HepG2 (cell line): Measurements from ENCODE around the gene CCDC85C. TPM values are rescaled to one million over a fixed set of nuclear protein-coding genes. Genes with fewer than 3 reads are reported as not detected.
A peak's percentile ranks its signal among the peaks of the same experiment; 100 is the strongest.

ENCODE experiments used
- ADNP ChIP-seq: sonication (generic); formaldehyde crosslinking; IDR thresholded peaks from 2 replicates; pipeline ENCODE4 v1.4.0; 2020; ENCODE audit warnings: missing genetic modification reagents
- BRCA1 ChIP-seq: sonication (generic); formaldehyde crosslinking; IDR thresholded peaks from 2 replicates; pipeline ENCODE4 v1.4.0; 2020; ENCODE audit warnings: missing genetic modification reagents
- CBX5 ChIP-seq: sonication (generic); formaldehyde crosslinking; IDR thresholded peaks from 2 replicates; pipeline ENCODE4 v1.4.0; 2020; ENCODE audit warnings: missing genetic modification reagents, borderline replicate concordance
- CEBPG ChIP-seq: IDR thresholded peaks from 2 replicates; pipeline ENCODE4 v1.6.1; 2016
- KDM6A ChIP-seq: IDR thresholded peaks from 2 replicates; pipeline ENCODE4 v1.6.1; 2016; ENCODE audit warnings: low read depth
- NR2F2 ChIP-seq: IDR thresholded peaks from 2 replicates; pipeline ENCODE4 v1.6.1; 2012; ENCODE audit warnings: low read depth, inconsistent platforms, borderline replicate concordance
- POGK ChIP-seq: sonication (generic); formaldehyde crosslinking; conservative IDR thresholded peaks from 2 replicates; pipeline ENCODE4 v1.8.0; 2022; ENCODE audit warnings: mild to moderate bottlenecking, moderate library complexity, missing genetic modification reagents
- RAD21 ChIP-seq: fragments of 450-650 bp; formaldehyde crosslinking; IDR thresholded peaks from 2 replicates; pipeline ENCODE4 v1.5.0; 2020; ENCODE audit warnings: mild to moderate bottlenecking
- SUZ12 ChIP-seq: fragments of 150-350 bp; IDR thresholded peaks from 2 replicates; pipeline ENCODE4 v1.6.1; 2014; ENCODE audit warnings: low read depth, low read length
- TCF12 ChIP-seq, 2 experiments: fragments of 450-650 bp in 1 of 2; sonication (generic) in 1 of 2; formaldehyde crosslinking in 1 of 2; IDR thresholded peaks; 2 replicates each; pipeline versions ENCODE4 v1.6.1 to v1.8.0; 2017 to 2022; ENCODE audit warnings: antibody characterized with exemption in 1 of 2, mild to moderate bottlenecking in 1 of 2, missing genetic modification reagents in 1 of 2, moderate library complexity in 1 of 2
- TGIF2 ChIP-seq: IDR thresholded peaks from 2 replicates; pipeline ENCODE4 v1.6.1; 2016; ENCODE audit warnings: control low read depth, missing compliant biosample characterization
- TP53 ChIP-seq: sonication (generic); formaldehyde crosslinking; conservative IDR thresholded peaks from 2 replicates; pipeline ENCODE4 v1.4.0; 2020; ENCODE audit warnings: missing genetic modification reagents
- ZBTB3 ChIP-seq: sonication (generic); formaldehyde crosslinking; IDR thresholded peaks from 2 replicates; pipeline ENCODE4 v1.4.0; 2020; ENCODE audit warnings: low read depth, mild to moderate bottlenecking, moderate library complexity, missing genetic modification reagents, borderline replicate concordance
- ZNF205 ChIP-seq: IDR thresholded peaks from 2 replicates; pipeline ENCODE4 v1.6.1; 2018; ENCODE audit warnings: missing biosample characterization, missing genetic modification reagents
- ZNF275 ChIP-seq: sonication (generic); formaldehyde crosslinking; IDR thresholded peaks from 2 replicates; pipeline ENCODE4 v1.8.0; 2022; ENCODE audit warnings: missing genetic modification reagents, mild to moderate bottlenecking, inconsistent platforms, borderline replicate concordance
- ZNF781 ChIP-seq: sonication (generic); formaldehyde crosslinking; IDR thresholded peaks from 2 replicates; pipeline ENCODE4 v1.5.1; 2020; ENCODE audit warnings: borderline replicate concordance, mild to moderate bottlenecking, missing genetic modification reagents; ENCODE audit errors: not compliant biosample characterization
- polyA plus RNA-seq, 8 experiments: library from polyadenylated mRNA; depleted of rRNA in 3 of 8; stranded (reverse) in 7 of 8; unstranded in 1 of 8; fragments of >200 nt; fragmentation: Illumina TruSeq in 4 of 8; extraction: Trizol in 4 of 8; gene quantifications; 2 replicates each; pipeline versions ENCODE4 v1.2.1 to v1.2.3, GENCODE V29; 2011 to 2016; ENCODE audit warnings: low read depth in 4 of 8, missing spikeins in 1 of 8, mixed read lengths in 1 of 8; ENCODE audit not compliant: insufficient read depth in 1 of 8
- total RNA-seq, 5 experiments: library from RNA; depleted of rRNA; stranded (reverse); fragments of >200 nt; fragmentation: Illumina TruSeq; extraction: Trizol; gene quantifications; 2 replicates each; pipeline ENCODE4 v1.2.3, GENCODE V29; 2016; ENCODE audit warnings: low read depth in 1 of 5
- TF ChIP-seq, protein P1 (sequence below): sonication (generic); formaldehyde crosslinking; IDR thresholded peaks from 2 replicates; pipeline ENCODE4 v1.5.1; 2020; ENCODE audit warnings: missing genetic modification reagents, mild to moderate bottlenecking, borderline replicate concordance
- TF ChIP-seq, protein P2 (sequence below): sonication (generic); formaldehyde crosslinking; IDR thresholded peaks from 2 replicates; pipeline ENCODE4 v1.4.0; 2020; ENCODE audit warnings: missing genetic modification reagents
- TF ChIP-seq, protein P3 (sequence below): sonication (generic); formaldehyde crosslinking; IDR thresholded peaks from 2 replicates; pipeline ENCODE4 v1.5.1; 2020; ENCODE audit warnings: missing genetic modification reagents, mild to moderate bottlenecking, borderline replicate concordance

CCDC85C gene
- total and polyA plus RNA-seq, 2 of the 13 experiments (the other 11 are each of a cell fraction or from before 2014, with no cell fraction given): 18.8 to 43.8 TPM

DNA sequence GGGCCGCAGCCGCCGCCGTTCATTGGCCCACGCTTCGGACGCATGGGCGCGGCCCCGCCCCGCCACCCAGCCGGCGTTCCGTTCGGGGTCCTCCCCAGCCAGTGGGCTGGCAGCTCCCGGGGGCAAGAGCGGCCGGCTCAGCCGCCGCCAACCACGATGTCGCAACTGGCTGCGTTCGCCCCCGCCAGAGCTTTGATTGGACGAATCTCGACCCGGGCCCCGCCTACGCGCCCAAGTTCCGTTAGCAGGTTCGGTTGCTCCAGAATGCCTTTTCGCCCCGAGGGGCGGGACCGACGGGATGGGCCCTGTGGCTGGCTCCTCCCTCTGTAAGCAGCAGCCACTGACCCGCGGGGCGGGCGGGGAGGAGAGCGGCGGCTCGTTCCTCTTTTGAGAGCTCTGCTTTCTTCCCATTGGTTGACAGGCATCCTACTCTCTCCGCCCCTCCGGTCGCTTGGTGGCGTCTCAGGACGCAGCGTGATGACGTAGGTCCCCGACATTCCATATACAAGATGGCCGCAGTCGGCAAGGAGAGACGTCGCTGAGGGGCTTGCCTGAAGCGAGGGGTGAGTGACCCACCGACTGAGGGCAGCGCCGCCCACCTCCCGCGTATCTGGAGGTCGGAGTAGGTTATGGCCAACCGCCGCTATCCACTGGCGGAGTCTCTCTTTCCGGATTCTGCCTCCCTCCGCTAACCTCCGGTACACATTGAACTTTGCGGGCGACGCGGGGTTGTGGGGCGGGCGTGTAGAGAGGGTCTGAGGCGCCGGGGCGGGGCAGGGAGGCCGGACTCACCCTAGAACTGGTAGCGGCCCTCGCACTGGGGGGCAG, 122.9 kb downstream of the CCDC85C start, which contains the start of gene CCNK (continued):
- TF ChIP-seq ZNF205 (CRISPR knock-in tag): no peak
- TF ChIP-seq, protein P1, sequence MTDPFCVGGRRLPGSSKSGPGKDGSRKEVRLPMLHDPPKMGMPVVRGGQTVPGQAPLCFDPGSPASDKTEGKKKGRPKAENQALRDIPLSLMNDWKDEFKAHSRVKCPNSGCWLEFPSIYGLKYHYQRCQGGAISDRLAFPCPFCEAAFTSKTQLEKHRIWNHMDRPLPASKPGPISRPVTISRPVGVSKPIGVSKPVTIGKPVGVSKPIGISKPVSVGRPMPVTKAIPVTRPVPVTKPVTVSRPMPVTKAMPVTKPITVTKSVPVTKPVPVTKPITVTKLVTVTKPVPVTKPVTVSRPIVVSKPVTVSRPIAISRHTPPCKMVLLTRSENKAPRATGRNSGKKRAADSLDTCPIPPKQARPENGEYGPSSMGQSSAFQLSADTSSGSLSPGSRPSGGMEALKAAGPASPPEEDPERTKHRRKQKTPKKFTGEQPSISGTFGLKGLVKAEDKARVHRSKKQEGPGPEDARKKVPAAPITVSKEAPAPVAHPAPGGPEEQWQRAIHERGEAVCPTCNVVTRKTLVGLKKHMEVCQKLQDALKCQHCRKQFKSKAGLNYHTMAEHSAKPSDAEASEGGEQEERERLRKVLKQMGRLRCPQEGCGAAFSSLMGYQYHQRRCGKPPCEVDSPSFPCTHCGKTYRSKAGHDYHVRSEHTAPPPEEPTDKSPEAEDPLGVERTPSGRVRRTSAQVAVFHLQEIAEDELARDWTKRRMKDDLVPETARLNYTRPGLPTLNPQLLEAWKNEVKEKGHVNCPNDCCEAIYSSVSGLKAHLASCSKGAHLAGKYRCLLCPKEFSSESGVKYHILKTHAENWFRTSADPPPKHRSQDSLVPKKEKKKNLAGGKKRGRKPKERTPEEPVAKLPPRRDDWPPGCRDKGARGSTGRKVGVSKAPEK (CRISPR knock-in tag): no peak
- no peak for TF ChIP-seq TP53
- no peak for TF ChIP-seq BRCA1 (CRISPR knock-in tag)
- peak; percentile 38; the same call in 1 of the 2 replicates for TF ChIP-seq CBX5 (CRISPR knock-in tag)
- no peak for TF ChIP-seq ADNP (CRISPR knock-in tag)
- TF ChIP-seq TCF12 (IDR thresholded peaks at IDR 0.05): no peak
- TF ChIP-seq TCF12 (CRISPR knock-in tag; IDR thresholded peaks at IDR 0.05): peak; percentile 78; the same call in 1 of the 2 replicates
- TF ChIP-seq CEBPG (CRISPR knock-in tag): peak; percentile 88
- TF ChIP-seq TGIF2: 0 out of 2 replicates have a peak, but pooled peaks have one; percentile 16
- no peak for TF ChIP-seq RAD21 (CRISPR knock-in tag)
- peak; percentile 19 for TF ChIP-seq ZNF781
- no peak for TF ChIP-seq ZBTB3 (CRISPR knock-in tag)
- TF ChIP-seq SUZ12: no peak
- no peak for TF ChIP-seq POGK
- 0 out of 2 replicates have a peak, but pooled peaks have one; percentile 27 for TF ChIP-seq ZNF275 (CRISPR knock-in tag)
- TF ChIP-seq, protein P2, sequence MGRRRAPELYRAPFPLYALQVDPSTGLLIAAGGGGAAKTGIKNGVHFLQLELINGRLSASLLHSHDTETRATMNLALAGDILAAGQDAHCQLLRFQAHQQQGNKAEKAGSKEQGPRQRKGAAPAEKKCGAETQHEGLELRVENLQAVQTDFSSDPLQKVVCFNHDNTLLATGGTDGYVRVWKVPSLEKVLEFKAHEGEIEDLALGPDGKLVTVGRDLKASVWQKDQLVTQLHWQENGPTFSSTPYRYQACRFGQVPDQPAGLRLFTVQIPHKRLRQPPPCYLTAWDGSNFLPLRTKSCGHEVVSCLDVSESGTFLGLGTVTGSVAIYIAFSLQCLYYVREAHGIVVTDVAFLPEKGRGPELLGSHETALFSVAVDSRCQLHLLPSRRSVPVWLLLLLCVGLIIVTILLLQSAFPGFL (CRISPR knock-in tag): no peak
- no peak; the same call in 1 of the 2 replicates for TF ChIP-seq NR2F2
- TF ChIP-seq, protein P3, sequence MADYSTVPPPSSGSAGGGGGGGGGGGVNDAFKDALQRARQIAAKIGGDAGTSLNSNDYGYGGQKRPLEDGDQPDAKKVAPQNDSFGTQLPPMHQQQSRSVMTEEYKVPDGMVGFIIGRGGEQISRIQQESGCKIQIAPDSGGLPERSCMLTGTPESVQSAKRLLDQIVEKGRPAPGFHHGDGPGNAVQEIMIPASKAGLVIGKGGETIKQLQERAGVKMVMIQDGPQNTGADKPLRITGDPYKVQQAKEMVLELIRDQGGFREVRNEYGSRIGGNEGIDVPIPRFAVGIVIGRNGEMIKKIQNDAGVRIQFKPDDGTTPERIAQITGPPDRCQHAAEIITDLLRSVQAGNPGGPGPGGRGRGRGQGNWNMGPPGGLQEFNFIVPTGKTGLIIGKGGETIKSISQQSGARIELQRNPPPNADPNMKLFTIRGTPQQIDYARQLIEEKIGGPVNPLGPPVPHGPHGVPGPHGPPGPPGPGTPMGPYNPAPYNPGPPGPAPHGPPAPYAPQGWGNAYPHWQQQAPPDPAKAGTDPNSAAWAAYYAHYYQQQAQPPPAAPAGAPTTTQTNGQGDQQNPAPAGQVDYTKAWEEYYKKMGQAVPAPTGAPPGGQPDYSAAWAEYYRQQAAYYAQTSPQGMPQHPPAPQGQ (CRISPR knock-in tag): no peak
- TF ChIP-seq KDM6A (CRISPR knock-in tag): no peak
